Stimulated activated CD8-positive, alpha-beta memory T cell treated with anti-CD3 and anti-CD28 coated beads, Interleukin-15, amount 100 ng/mL, for 1 hour (primary cell): ENCODE data around the gene KANK2.

Source experiments
- DNase-seq: peaks from one replicate; pipeline ENCODE4 v3.0.0-alpha.2; 2020; ENCODE audit warnings: low read depth

Gene KANK2

DNA sequence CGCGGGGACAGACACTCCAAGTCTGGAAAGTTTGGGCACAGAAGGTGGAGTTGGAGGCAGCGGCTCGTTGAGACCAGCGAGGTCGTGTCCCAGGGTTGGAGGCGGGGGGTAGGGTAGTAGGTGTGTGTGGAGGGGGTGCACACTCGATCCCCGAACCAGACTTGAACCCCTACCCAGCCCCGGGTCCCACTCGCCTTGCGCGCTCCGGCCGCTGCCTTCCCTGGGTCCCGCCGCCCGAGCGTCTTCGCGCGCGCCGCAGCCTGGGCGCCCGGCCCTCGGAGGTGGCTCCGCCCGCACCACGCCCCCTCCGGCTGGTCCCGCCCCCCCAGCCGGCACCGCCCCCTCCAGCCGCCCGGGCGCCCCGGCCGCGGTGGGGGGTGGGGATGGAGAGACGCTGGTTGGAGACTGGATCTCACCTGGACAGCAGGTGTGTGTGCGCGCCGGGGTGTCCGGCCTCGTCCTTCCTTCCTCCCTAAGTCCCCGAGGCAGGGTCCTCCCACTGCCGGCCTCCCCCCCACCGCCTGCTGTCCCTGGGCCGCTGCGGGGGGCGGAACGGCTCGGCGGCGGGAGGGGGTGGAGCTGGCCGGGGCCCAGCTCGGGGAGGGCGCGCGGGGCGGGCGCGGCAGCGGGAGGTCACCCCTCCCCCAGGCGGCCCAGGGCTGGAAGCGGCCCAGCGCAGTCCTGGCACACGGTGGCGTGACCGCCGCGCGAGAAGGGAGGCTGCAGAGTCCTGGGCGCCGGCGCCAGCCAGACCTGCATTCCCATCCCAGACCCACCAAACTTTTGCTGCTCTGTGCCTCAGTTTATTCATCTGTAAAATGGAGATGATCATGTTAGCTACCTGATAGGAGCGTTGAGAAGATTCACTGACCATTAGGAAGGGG lies at the start of gene KANK2:
Gene KANK2, minus strand, starts transcription at position 255 of the 884 bp plus-strand sequence. CDS start 3,034 bp downstream, outside the sequence.
- DNase-seq, result peak; percentile 49

DNA sequence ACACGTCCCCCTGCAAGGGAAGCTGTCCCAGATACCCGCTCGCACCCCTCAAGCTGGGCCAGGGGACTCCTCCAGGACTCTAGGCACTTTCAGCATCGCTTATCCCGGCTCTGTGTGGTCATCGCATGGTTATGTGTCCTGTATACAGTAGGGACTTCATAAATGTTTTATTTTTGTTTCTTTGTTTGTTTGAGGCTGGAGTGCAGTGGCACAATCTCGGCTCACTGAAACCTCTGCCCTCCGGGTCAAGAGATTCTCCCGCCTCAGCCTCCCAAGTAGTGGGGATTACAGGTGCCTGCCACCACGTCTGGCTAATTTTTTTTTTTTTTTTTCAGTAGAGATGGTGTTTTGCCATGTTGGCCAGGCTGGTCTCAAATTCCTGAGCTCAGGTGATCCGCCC lies 49.6 kb upstream of the KANK2 start:
- no peak for DNase-seq

DNA sequence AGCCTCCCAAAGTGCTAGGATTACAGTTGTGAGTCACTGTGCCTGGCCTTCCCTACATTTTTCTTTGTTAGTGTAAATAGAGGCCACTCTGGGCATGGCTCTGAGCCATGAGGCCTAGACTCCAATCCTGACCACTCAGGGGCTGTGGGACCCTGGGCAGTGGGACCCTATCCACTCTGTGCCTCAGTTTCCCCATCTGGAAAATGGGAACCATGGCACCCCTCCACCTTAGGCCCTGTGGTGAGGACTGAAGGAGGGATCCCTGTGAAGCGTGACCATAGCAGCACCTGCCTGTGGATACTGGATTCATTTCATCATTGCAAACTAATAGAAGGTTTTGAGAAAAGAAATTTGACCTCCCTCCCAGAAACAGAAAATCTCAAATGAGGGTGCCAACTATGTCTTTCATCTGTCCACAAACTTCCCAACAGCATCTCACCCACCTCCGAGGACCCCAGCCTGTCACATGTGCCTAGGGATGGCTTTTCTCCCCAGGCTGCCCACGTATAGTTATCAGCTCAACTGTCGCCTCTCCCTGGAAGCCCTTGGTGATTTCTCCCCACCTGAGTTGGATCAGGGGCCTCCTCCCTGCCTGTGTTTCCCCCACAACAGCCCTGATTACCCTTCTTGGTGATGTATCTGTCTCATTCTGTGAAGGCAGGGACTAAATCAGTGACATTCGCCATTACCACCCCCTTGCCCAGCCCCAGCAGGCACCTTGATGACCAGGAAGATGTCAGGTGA lies 47.7 kb upstream of the KANK2 start:
- DNase-seq, result no peak

DNA sequence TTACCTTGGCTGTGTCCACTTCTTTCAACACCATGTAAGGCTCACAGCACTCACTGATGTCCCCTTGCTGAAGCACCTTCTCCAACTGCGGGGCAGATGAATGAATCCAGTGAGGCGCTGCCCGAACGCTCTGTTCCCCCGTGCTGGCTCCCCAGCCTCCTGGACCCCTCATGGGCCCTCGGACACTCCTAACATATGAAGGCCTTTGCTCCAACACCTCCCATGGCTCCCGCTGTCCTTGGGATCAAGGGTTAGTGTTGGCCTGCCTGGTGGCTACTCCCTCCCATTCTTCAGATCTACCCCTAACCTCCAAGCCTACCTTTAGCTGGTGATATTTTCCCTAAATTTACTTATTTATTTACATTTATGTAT lies 46.4 kb upstream of the KANK2 start:
- DNase-seq, result no peak

DNA sequence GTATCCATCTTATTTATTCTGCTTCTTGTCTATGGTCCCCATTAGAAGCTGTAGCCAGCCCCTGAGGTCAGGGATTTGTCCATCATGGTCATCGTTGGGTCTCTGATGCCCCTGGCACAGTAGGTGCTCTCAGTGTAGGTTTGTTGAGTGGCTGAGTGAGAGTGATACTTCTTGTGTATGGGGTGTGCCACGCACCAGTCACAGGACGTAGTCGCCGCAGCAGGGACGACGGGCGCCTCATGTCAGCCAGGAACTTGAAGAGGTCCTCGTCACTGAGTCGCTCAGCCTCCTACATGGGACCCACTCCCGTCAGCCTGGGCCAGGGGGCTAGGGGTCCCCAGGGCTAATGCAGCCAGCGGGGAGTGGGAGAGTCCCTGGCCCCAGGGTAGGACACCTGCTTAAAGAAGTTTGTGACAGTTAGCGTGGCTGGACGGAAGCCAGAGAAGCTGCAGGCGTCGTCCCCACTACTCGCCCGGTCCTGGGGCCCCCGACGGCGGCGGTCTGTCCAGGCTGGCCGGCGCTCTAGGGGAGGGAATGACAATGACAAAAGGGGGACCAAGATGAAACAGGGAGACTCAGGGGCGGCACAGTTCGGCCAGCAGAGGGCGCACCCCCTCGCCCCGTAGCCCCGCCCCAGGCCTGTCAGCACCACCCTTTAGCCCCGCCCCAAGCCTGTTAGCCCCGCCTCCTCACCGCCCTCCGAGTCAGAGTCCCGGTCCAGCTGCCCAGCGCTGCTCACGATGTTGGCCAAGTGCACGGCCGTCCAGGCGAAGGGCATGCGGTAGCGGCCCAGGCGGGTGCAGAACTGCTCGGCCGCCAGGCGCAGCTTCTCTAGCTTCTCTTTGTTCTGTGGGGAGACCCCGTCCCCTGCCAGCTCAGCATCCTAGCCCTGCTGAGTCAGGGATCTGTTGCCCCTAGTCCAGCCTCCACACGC lies 45.8 kb upstream of the KANK2 start:
- peak; percentile 75 for DNase-seq

DNA sequence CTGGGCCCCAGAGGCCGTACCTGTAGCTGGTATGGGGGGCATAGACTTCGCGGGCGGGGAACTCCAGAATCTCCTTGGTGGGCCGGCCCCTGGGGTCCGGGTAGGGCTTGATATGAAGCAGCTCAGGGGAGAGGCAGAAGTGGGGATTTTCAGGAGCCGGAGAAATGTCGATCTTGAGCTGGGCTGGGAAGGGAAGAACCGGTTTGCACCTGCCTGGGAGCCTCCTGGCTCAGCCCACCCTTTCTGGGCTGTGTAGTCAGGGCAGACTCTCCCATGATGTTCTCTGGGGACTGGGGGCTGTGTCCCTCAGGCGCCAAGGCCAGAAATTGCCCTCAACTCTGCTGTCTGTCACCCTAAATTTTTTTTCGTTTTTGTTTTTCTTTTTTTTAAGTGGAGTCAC lies 44.7 kb upstream of the KANK2 start:
- DNase-seq, result no peak

DNA sequence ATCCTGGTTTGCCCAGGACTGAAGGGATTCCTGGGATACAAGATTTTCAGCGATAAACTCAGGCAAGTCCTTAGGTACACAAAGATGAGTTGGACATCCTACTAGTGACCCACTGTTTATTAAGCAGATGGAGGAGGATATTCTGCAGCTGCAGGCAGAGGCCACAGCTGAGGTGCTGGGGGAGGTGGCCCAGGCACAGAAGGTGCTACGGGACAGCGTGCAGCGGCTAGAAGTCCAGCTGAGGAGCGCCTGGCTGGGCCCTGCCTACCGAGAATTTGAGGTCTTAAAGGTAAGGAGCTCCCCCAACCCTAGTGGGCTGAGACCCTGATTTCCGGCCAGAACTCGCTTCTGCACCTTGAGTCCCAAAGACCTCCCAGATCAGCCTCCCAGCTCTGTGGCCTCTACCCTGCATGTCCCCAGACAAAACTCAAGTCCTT lies 42.7 kb upstream of the KANK2 start:
- no peak for DNase-seq

DNA sequence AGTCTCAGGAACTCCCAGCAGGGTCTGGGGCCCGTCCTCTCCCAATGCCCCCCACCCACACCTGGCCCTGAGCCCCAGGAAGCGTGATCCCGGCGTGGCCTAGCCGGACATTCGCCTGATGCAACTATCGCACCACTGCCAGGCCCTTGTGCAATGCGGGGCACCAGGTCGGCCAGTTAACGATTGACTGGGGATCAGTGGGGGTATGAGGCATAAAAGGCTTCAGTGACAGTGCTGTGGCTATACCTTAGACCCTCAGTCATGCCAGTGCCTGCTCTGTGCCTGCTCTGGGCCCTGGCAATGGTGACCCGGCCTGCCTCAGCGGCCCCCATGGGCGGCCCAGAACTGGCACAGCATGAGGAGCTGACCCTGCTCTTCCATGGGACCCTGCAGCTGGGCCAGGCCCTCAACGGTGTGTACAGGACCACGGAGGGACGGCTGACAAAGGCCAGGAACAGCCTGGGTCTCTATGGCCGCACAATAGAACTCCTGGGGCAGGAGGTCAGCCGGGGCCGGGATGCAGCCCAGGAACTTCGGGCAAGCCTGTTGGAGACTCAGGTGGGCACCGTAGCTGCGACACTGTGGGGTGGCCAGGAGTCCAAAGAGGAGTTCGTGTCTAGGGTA lies 42.1 kb upstream of the KANK2 start, which contains the start of gene ANGPTL8:
Gene ANGPTL8, plus strand, starts transcription at position 243 of the 624 bp plus-strand sequence. Its CDS starts 19 bp downstream, at position 262.
- DNase-seq, result no peak

DNA sequence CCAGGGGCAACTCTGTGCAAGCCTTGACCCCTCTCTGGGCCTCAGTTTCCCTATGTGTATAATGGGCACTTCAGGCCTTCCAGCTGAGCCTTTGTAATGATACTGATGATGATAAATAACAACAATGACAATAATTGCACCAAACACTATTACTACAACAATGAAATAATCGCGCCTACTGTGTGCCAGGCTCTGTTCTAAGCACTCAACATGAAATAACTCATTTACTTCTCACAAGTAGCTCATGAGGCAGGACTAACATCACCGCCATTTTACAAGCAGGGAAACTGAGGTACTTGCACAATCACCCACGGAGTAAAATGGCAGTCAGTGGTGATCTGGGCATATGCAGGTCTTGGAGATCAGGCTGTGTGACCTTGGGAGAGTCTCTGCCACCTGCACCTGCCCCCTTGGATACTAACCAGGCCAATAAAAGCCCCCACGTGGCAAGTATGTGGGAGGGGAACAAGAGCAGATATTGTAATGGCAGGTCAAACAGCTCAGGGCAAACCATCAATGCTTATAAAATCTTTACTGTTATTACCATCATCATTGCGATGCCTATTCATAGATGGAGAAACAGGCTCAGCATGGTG lies 41.5 kb upstream of the KANK2 start:
- no peak for DNase-seq

DNA sequence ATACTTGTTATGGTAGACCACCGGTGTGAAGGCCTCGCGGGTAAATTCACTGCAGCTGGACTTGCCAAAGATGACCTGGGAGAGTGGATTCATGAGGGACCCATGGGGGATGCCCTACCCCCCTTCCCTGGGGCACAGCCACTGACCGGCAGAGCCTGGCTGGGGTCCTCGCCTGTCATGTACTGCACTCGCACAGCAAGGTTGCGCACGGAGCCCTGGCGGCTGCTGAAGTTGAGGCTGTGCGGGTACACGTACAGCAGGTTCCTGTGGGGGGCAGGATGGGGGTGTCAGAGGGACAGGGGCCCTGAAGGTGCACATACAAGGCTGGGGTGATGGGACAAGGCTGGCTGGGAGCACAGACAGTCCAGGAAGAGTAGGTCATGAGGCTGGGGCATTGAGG lies 40.7 kb upstream of the KANK2 start:
- DNase-seq, result no peak

DNA sequence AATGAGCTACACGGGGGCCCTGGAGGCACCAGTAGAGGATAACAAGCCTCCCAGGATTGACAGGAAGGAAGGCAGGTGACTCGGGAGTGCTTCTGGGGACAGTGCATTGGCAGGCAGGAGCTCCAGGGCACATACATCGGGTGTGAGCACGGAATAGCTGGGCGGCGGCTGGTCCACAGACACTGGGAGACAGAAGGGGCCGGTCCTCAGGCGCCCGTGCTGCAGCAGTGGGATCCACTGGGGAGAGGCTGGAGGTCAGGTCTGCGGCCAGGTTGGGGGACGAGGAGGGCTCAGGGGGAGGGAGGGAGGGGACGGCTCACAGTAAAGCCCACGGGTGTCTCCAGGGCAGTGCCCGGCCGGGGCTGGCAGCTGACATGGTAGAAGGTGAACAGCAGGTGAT lies 40.0 kb upstream of the KANK2 start:
- no peak for DNase-seq

DNA sequence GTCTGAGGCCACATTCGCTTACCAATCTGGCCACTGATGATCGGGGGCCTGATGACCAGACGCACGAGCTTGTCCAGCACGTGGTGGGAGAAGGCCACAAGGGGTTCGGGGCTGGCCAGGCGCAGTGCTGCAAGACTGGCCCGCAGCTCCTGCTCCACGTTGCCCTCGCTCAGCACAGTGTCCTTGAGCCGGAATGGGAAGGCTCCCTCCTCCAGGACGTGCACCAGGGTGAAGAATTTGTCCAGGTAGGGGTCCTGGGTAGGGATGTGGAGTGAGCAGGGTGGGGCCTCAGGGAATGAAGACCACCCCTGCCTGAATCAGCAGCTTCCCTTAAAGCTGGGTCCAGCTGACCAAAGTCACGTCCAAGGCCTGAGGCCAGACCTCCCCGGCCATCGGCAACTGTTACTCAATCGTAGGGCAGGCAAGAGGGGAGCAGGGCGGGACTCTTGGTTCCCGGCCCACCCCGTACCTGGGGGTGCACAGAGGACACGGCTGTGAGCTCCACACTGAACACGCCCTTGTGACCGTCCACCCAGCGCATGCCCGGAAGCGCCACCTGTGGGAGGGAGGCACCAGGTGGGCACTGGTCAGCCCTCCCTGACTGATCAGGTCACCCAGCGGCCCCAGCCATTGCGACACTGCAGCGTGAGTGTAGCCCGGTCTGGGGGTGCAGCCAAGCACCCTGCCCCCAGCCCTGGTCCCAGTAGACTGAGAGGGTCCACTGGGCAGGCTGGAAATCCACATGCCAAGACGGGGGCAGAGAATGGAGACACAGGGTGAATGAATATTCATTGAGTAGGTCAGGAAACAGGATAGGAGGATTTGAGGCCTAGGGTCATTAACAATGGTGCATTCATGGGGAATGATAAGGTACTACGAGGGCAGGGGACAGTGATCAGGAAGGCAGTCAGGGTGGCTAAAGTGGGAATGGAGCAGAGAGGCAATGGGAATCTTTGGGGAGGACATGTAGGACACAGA lies 39.3 kb upstream of the KANK2 start:
- DNase-seq, result no peak

DNA sequence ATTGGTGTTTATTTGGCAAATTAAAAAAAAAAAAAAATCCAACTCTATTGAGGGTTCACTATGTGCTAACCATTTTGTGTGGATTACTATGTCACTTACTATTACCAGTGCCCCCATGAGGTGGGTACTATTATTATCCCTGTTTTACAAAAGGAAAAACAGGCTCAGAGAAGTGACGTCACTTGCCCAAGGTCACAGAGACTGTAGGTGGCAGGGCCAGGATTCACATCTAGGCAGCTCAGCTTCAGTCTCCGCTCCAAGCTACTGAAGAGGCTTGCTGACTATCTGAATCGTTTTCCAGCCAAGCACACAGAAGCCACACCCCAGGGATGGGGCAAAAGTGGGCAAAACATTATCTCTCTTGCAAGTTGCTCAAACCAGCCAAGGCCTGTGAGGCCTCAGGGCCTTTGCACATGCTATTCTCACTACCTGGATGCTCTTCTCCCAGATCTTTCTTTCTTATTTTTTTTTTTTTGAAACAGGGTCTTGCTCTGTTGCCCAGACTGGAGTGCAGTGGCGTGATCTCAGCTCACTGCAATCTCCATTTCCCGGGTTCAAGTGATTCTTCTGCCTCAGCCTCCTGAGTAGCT lies 37.2 kb upstream of the KANK2 start:
- DNase-seq, result no peak

DNA sequence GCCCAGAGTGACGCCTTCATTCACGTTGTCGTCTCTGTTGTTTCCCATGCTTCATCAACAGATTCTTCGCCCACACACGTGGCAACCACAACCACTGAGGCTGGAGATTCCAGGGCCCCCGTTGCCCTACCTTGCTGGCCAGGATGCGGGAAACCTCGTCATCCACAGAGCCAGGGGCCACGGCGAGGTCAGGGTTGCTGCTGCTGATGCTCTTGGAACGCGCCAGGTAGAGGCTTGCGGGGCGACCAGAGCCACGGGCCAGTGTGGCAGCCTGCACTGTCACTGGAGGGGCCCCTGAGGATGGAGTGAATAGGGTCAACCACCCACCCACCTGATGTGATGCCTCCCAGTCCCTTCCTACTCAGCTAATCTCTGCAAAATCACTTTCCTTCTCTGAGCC lies 35.7 kb upstream of the KANK2 start:
- no peak for DNase-seq

DNA sequence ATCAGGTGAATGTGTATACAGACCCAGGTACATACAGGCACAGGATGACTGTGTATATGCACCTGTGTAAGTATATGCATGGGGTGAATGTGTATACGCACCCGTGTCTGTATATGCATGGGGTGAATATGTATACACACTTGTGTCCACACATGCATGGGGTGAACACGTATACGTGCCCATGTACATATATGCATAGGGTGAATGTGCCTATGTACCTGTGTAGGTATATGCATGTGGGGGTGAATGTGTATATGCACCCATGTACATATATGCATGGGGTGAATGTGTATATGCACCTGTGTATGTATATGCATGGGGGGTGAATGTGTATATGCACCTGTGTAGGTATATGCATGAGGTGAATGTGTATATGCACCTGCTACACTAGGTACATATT lies 35.2 kb upstream of the KANK2 start:
- no peak for DNase-seq

DNA sequence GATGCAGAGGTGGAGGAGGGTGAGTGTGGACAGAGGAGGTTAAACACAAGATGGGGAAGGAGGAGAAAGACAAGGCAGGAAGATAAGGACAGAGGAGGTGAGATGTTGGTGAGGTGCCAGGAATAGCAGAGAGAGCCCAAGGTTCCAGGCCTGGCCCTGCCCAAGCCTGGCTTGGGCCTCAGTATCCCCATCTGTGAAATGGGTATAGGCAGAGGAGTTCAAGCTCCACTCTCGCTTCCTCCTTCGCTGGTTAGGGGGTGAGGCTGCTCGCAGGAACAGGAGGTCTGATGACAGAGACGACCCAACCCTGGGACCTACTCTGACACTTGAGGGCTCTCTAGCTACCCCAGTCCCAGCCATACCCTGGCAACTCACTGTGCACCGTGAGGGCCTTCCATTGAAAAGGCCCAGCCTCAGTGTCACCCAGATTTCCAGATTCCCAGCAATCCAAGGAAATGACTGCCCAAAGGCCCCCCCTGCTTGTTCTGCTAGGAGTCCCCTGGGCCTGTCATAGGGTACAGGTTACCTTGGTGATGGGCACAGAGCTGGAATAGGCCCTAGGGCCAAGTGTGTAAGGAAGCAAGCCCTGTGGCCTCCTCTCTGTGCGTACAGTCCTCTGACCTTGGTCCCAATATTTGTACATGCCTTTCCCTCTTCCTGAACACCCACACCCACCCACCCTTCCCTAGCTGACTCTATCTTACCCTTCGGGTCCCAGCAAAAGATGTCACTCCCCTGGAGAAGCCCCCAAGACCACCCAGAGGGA lies 33.5 kb upstream of the KANK2 start:
- no peak for DNase-seq

DNA sequence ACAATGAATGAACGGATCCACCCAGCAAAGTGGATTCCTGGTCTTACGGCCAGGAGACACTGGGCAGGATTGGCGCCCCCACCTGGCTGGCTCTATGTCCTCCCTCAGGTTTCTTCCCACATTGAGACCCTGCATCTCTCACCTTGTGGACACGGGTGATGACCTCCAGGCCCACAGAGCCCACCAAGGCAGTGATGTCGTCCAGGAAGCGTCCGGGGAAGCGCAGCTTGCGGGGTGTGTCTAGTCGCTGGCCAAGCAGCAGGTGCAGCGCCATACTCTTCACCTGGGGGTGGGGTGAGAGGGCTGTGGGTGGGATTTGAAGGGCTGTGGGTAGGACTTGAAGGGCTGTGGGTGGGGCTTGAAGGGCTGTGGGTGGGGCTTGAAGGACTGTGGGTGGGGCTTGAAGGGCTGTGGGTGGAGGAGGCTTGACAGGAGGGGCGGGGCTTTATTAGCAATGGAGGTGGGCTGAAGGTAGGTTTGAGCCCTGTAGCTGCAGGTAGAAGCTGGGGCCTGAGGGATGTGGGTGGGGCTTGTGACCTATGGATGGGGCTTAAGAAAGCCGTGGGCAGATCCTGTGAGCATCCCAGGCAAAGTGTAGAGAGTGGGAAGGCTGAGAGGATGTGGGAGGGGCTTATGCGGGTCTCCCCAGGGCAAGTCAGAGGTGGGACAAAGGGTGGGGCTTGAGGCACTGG lies 30.0 kb upstream of the KANK2 start:
- DNase-seq, result no peak

DNA sequence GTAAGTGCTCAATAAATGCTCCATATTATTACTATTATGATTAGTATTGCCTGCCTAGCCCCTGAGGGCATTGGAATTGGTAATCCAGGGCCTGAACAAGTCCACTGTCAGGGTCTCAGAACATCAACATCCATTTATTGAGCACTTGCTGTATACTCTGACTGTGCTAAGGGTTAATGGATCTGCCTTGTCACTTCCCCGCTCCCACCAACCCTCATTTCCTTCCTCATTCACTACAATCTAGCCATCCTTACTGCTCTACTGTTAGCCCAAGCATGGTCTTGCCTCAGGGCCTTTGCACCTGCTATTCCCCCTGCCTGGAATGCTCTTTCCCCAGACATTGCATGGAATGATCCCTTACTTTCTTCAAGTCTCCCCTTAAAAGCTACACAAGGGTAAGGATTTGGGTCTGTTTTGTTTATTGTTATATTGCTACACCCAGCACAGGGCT lies 29.4 kb upstream of the KANK2 start:
- DNase-seq, result no peak
